B cell (primary cell): ENCODE measurements around the gene ZFPM1. TPM values are rescaled to one million over a fixed set of nuclear protein-coding genes. Genes with fewer than 3 reads are reported as not detected.

Experiments
- ATAC-seq: fragments of 200-7000 bp; cut with Tn5 transposase; one replicate; pipeline ENCODE4 v1.10.0; 2021; ENCODE audit warnings: low read depth, mild to moderate bottlenecking, moderate number of reproducible peaks, moderate library complexity
- CTCF ChIA-PET: fragments of 350-600 bp; sonication (Branson Sonifier 250); formaldehyde crosslinking; loops from one replicate; lab custom pipeline; 2021; ENCODE audit warnings: antibody characterized with exemption, inconsistent platforms; lab: Charles Lee
- POLR2A ChIA-PET: fragments of 350-600 bp; sonication (Branson Sonifier 250); formaldehyde crosslinking; loops from one replicate; lab custom pipeline; 2021; ENCODE audit warnings: antibody characterized with exemption; lab: Charles Lee
- DNase-seq: peaks from one replicate; pipeline ENCODE4 v3.0.0; 2013
- H2AFZ ChIP-seq: 2 replicates; pipeline ENCODE4 v1.6.1; 2012; ENCODE audit warnings: mild to moderate bottlenecking, low read depth, low read length; ENCODE audit not compliant: insufficient read depth, poor library complexity, severe bottlenecking
- H3K27ac ChIP-seq, 2 donors: 1 replicate in 1 of 2; 2 replicates in 1 of 2; pipeline ENCODE4 v1.5.1; 2012 to 2013; ENCODE audit warnings: low read length in 2 of 2, mild to moderate bottlenecking in 2 of 2, moderate library complexity in 1 of 2
- H3K27me3 ChIP-seq, 4 experiments: fragments of 200-600 bp in 1 of 4; sonication (generic) in 1 of 4; replicated peaks in 1 of 4; 1 replicate in 2 of 4; 2 replicates in 2 of 4; pipeline versions ENCODE4 v1.6.1 to v1.7.0; 2013 to 2016; ENCODE audit warnings: low read length in 3 of 4, mild to moderate bottlenecking in 2 of 4, mixed read lengths in 1 of 4, moderate library complexity in 1 of 4; ENCODE audit not compliant: insufficient read depth in 4 of 4, control insufficient read depth in 3 of 4; ENCODE audit errors: control extremely low read depth in 1 of 4
- H3K36me3 ChIP-seq, 2 experiments: replicated peaks in 1 of 2; 1 replicate in 1 of 2; 2 replicates in 1 of 2; pipeline versions ENCODE4 v1.6.1 to v1.7.1; 2013; ENCODE audit warnings: low read length in 1 of 2; ENCODE audit not compliant: insufficient read depth in 2 of 2, control insufficient read depth in 1 of 2; ENCODE audit errors: control extremely low read depth in 1 of 2, extremely low read depth in 1 of 2
- H3K4me1 ChIP-seq, 2 donors: fragments of 200-600 bp in 1 of 2; sonication (generic) in 1 of 2; 1 replicate in 1 of 2; 2 replicates in 1 of 2; pipeline versions ENCODE4 v1.5.1 to v1.6.1; 2013 to 2017; ENCODE audit warnings: low read length in 2 of 2; ENCODE audit not compliant: control insufficient read depth in 2 of 2, insufficient read depth in 2 of 2
- H3K4me2 ChIP-seq: replicated peaks from 2 replicates; pipeline ENCODE3; 2012; ENCODE audit warnings: mild to moderate bottlenecking, low read depth, low read length; ENCODE audit not compliant: poor library complexity, severe bottlenecking
- H3K4me3 ChIP-seq, 5 experiments: fragments of 200-600 bp in 1 of 5; sonication (generic) in 1 of 5; 1 replicate in 3 of 5; 2 replicates in 2 of 5; pipeline versions ENCODE4 v1.5.1 to v1.7.0; 2011 to 2016; ENCODE audit warnings: low read length in 4 of 5, mild to moderate bottlenecking in 4 of 5, low read depth in 2 of 5, control low read depth in 1 of 5, moderate library complexity in 1 of 5; ENCODE audit not compliant: insufficient read depth in 1 of 5; ENCODE audit errors: control extremely low read depth in 1 of 5, extremely low read depth in 1 of 5
- H3K79me2 ChIP-seq: fragments of 200-600 bp; sonication (generic); one replicate; pipeline ENCODE4 v1.6.0; 2016; ENCODE audit warnings: low read length; ENCODE audit not compliant: control insufficient read depth, insufficient read depth
- H3K9ac ChIP-seq: fragments of 200-600 bp; sonication (generic); 2 replicates; pipeline ENCODE4 v1.6.1; 2017; ENCODE audit warnings: mild to moderate bottlenecking, low read length, moderate library complexity
- H3K9me3 ChIP-seq, 3 donors: one replicate each; pipeline versions ENCODE4 v1.6.1 to v1.7.1; 2013; ENCODE audit warnings: low read length in 2 of 3; ENCODE audit not compliant: control insufficient read depth in 2 of 3, insufficient read depth in 1 of 3; ENCODE audit errors: control extremely low read depth in 1 of 3
- H4K20me1 ChIP-seq: 2 replicates; pipeline ENCODE4 v1.6.0; 2012; ENCODE audit warnings: mild to moderate bottlenecking, low read length; ENCODE audit not compliant: insufficient read depth, control insufficient read depth, poor library complexity, severe bottlenecking
- H3K27ac Mint-ChIP-seq: one replicate; pipeline ENCODE4 v1.8.0; 2021; ENCODE audit warnings: mixed read lengths
- H3K27me3 Mint-ChIP-seq: one replicate; pipeline ENCODE4 v1.8.0; 2021; ENCODE audit warnings: mixed read lengths
- H3K4me1 Mint-ChIP-seq: one replicate; pipeline ENCODE4 v1.8.0; 2021; ENCODE audit warnings: mixed read lengths
- H3K4me3 Mint-ChIP-seq: one replicate; pipeline ENCODE4 v1.8.0; 2021; ENCODE audit warnings: mixed read lengths
- H3K9me3 Mint-ChIP-seq: one replicate; pipeline ENCODE4 v1.8.0; 2022; ENCODE audit warnings: mixed read lengths; ENCODE audit not compliant: insufficient read depth
- EZH2 ChIP-seq: IDR thresholded peaks from 2 replicates; pipeline ENCODE4 v1.6.1; 2012; ENCODE audit warnings: borderline replicate concordance, low read depth, mild to moderate bottlenecking, moderate library complexity, low read length; ENCODE audit not compliant: insufficient read depth, poor library complexity, severe bottlenecking
- WGBS: methylation state at CpG from one replicate; pipeline ENCODE4 v1.1.5; 2013; ENCODE audit warnings: missing lambda C conversion rate; ENCODE audit not compliant: insufficient coverage; 5-methylcytosine and 5-hydroxymethylcytosine counted together
- intact Hi-C: fragments of 100-400 bp; cut with micrococcal nuclease; formaldehyde crosslinking; loops from one replicate; pipeline ENCODE4 v1.10.0; 2022
- polyA plus RNA-seq: library from polyadenylated mRNA; depleted of rRNA; stranded (reverse); fragments of >200 nt; gene quantifications from 2 replicates; pipeline ENCODE4 v1.2.3, GENCODE V29; 2012
- total RNA-seq, 2 donors: library from RNA; stranded (reverse); fragments of 120-200 nt in 1 of 2; gene quantifications; 1 replicate in 1 of 2; 2 replicates in 1 of 2; pipeline versions ENCODE4 v1.2.3 to v1.2.4, GENCODE V29; 2013 to 2022
- TF ChIP-seq, protein P1 (sequence below): fragments of 200-600 bp; IDR thresholded peaks from one replicate; pipeline ENCODE4 v1.8.0; 2022; ENCODE audit warnings: antibody characterized with exemption, mild to moderate bottlenecking

The ZFPM1 gene
- total and polyA plus RNA-seq, 2 donors (not counting 1 experiment from before 2014, with no cell fraction given): 4.3 to 34.6 TPM

DNA sequence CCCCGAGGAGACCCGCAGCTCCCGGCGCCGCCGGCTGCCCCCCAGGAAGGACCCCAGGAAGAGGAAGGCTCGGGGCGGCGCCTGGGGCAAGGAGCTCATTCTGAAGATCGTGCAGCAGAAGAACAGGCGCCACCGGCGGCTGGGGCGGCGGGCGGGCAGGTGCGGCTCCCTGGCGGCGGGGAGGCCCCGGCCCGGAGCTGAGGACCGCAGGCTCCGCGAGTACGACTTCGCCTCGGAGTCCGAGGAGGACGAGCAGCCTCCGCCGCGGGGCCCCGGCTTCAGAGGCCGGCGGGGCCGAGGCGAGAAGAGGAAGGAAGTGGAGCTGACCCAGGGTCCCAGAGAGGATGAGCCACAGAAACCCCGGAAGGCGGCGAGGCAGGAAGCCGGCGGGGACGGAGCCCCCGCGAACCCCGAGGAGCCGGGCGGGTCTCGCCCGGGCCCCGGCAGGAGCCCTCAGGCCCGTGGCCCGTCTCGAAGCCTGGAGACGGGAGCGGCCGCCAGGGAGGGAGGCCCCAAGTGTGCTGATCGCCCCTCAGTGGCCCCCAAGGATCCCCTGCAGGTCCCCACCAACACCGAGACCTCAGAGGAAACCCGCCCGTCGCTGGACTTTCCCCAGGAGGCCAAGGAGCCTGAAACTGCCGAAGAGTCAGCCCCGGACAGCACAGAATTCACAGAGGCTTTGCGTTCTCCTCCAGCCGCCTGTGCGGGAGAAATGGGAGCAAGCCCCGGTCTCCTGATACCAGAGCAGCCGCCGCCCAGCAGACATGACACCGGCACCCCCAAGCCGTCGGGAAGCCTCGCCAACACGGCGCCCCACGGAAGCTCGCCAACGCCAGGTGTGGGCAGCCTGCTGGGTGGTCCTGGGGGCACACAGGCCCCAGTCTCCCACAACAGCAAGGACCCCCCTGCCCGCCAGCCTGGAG, 22.3 kb upstream of the ZFPM1 start:
- Histone ChIP-seq H3K27ac (peak overlapping the region; percentile 44 to 89), H3K27me3 (no peaks in the 10 kb centered on the region), H4K20me1 (peaks cover 13% of the 10 kb centered on the region), H3K4me3 (peak overlapping the region in 4 of 5 experiments; percentile 51 to 70 (median 58)), H3K4me1 (peaks cover 15 to 17% of the 10 kb centered on the region in 2 donors), H3K36me3 (no peaks in the 10 kb centered on the region), H3K79me2 (peaks cover 8% of the 10 kb centered on the region), H3K4me2 (peak overlapping the region; percentile 97), H3K9me3 (no peaks in the 10 kb centered on the region), H3K9ac (peak overlapping the region; percentile 79), H2AFZ (peak overlapping the region; percentile 93)
- H3K4me1 Mint-ChIP-seq: peaks cover 10% of the 10 kb centered on the region
- H3K27me3 Mint-ChIP-seq: no peaks in the 10 kb centered on the region
- H3K9me3 Mint-ChIP-seq: no peaks in the 10 kb centered on the region
- ATAC-seq (peak; percentile 68), DNase-seq (peak; percentile 75)
- intact Hi-C loops: loop anchor here (5.0 to 10.0 kb wide), 2 partner anchors 403 to 556 kb away; no protein-coding TSS in a partner anchor
- ChIA-PET CTCF (interaction anchor here (0.7 to 1.2 kb wide), 6 partner anchors 8 to 652 kb away, joined by 3 to 4 read pairs (median 3); no protein-coding TSS in a partner anchor), POLR2A (interaction anchor here (0.6 to 1.9 kb wide), 4 partner anchors 17 to 1046 kb away, joined by 3 to 9 read pairs (median 4); partner anchors contain the start of gene BANP)
- TF ChIP-seq, protein P1, sequence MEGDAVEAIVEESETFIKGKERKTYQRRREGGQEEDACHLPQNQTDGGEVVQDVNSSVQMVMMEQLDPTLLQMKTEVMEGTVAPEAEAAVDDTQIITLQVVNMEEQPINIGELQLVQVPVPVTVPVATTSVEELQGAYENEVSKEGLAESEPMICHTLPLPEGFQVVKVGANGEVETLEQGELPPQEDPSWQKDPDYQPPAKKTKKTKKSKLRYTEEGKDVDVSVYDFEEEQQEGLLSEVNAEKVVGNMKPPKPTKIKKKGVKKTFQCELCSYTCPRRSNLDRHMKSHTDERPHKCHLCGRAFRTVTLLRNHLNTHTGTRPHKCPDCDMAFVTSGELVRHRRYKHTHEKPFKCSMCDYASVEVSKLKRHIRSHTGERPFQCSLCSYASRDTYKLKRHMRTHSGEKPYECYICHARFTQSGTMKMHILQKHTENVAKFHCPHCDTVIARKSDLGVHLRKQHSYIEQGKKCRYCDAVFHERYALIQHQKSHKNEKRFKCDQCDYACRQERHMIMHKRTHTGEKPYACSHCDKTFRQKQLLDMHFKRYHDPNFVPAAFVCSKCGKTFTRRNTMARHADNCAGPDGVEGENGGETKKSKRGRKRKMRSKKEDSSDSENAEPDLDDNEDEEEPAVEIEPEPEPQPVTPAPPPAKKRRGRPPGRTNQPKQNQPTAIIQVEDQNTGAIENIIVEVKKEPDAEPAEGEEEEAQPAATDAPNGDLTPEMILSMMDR: no peak
- TF ChIP-seq EZH2: no peak
- WGBS: 11% methylated on average over 80 of the region's 80 CpGs
- H3K4me3 Mint-ChIP-seq: peak overlapping the region; percentile 84
- peak overlapping the region; percentile 82 for H3K27ac Mint-ChIP-seq
